ENCODE data around the gene C9orf78. TPM values are rescaled to one million over a fixed set of nuclear protein-coding genes. Genes with fewer than 3 reads are reported as not detected.
A peak's percentile ranks its signal among the peaks of the same experiment; 100 is the strongest.

The C9orf78 gene
- total RNA-seq, 4 donors from 2014 or later = 30.2 to 42.2 (median 36.2) TPM

DNA sequence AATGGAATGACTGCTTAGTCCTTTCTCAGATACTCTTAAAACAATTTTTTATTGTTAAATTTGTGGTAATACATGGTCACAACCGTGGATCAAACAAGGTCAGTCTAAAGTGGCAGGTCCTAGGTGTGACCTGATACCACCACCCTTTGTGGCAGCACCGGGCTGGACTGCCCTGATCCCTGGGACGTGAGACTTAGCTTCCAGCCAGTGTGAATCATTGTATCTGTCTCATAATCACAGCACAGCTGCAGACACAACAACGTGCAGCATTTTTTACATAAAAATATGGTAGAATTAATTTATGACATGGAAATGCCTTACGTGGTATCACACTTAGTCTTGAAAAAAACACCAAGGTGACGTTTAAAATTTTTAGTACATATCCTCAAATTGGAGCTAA lies 24.3 kb downstream of the C9orf78 start:
- peaks cover 0 to 58% (median 0%) of the 10 kb centered on the region in 3 donors for H3K36me3 ChIP-seq
- peak overlapping the region in 1 of 4 donors; percentile 4 for H3K4me3 ChIP-seq
- TF ChIP-seq, protein P1, sequence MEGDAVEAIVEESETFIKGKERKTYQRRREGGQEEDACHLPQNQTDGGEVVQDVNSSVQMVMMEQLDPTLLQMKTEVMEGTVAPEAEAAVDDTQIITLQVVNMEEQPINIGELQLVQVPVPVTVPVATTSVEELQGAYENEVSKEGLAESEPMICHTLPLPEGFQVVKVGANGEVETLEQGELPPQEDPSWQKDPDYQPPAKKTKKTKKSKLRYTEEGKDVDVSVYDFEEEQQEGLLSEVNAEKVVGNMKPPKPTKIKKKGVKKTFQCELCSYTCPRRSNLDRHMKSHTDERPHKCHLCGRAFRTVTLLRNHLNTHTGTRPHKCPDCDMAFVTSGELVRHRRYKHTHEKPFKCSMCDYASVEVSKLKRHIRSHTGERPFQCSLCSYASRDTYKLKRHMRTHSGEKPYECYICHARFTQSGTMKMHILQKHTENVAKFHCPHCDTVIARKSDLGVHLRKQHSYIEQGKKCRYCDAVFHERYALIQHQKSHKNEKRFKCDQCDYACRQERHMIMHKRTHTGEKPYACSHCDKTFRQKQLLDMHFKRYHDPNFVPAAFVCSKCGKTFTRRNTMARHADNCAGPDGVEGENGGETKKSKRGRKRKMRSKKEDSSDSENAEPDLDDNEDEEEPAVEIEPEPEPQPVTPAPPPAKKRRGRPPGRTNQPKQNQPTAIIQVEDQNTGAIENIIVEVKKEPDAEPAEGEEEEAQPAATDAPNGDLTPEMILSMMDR (IDR thresholded peaks at IDR 0.05) = no peak
- TF ChIP-seq POLR2A (IDR thresholded peaks at IDR 0.05) = no peak
- no peaks in the 10 kb centered on the region for H3K27me3 ChIP-seq
- DNase-seq = peak in 1 of 3 donors; percentile 56
- no peaks in the 10 kb centered on the region for H3K9me3 ChIP-seq
- peaks cover 0 to 28% (median 0%) of the 10 kb centered on the region in 4 donors for H3K4me1 ChIP-seq
- H3K27ac ChIP-seq = peak overlapping the region in 2 of 4 donors; percentile 53 to 72

GRCh38 chr9:129810116-129810515 lies 25.0 kb downstream of the C9orf78 start:
- Histone ChIP-seq H3K4me3 (no peak overlapping the region), H3K27ac (peak overlapping the region in 2 of 4 donors; percentile 53 to 72), H3K4me1 (peaks cover 0 to 28% (median 0%) of the 10 kb centered on the region in 4 donors), H3K27me3 (no peaks in the 10 kb centered on the region), H3K36me3 (peaks cover 0 to 51% (median 0%) of the 10 kb centered on the region in 3 donors), H3K9me3 (no peaks in the 10 kb centered on the region)
- no peak for TF ChIP-seq POLR2A (IDR thresholded peaks at IDR 0.05)
- TF ChIP-seq, protein P1 (IDR thresholded peaks at IDR 0.05) = no peak
- no peak for DNase-seq

- Histone ChIP-seq H3K4me1 (peaks cover 0 to 30% (median 0%) of the 10 kb centered on the region in 4 donors), H3K4me3 (no peak overlapping the region), H3K27ac (no peak overlapping the region), H3K36me3 (peaks cover 0 to 45% (median 0%) of the 10 kb centered on the region in 3 donors), H3K27me3 (no peaks in the 10 kb centered on the region), H3K9me3 (no peaks in the 10 kb centered on the region)
- DNase-seq = no peak
- TF ChIP-seq POLR2A (IDR thresholded peaks at IDR 0.05) = no peak
- TF ChIP-seq, protein P1 (IDR thresholded peaks at IDR 0.05) = no peak
Observed at GRCh38 chr9:129809346-129809745, 25.7 kb downstream of the C9orf78 start.

DNA sequence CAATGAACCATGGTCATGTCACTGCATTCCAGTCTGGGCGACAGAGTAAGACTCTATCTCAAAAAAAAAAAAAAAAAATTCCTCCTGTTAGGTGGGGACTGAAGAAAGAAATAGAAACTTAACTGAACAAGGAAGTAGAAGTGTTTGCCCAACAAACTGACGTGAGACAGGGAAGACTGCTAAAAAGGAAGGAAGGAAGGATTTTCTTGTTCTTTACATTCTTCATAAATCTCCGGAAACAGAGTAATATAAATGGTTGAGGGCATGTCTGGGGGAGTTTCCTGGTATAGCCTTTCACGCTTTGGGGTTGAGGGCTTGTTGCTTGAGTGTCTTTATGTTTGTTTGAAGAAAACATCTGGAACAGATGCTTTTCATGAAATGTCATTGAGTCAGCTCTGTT lies 29.0 kb downstream of the C9orf78 start:
- Histone ChIP-seq H3K36me3 (peaks cover 0 to 34% (median 0%) of the 10 kb centered on the region in 3 donors), H3K4me3 (no peak overlapping the region), H3K9me3 (no peaks in the 10 kb centered on the region), H3K27ac (no peak overlapping the region), H3K27me3 (no peaks in the 10 kb centered on the region), H3K4me1 (peaks cover 0 to 24% (median 3%) of the 10 kb centered on the region in 4 donors)
- TF ChIP-seq, protein P1 (IDR thresholded peaks at IDR 0.05) = no peak
- no peak for TF ChIP-seq POLR2A (IDR thresholded peaks at IDR 0.05)
- no peak for DNase-seq

DNA sequence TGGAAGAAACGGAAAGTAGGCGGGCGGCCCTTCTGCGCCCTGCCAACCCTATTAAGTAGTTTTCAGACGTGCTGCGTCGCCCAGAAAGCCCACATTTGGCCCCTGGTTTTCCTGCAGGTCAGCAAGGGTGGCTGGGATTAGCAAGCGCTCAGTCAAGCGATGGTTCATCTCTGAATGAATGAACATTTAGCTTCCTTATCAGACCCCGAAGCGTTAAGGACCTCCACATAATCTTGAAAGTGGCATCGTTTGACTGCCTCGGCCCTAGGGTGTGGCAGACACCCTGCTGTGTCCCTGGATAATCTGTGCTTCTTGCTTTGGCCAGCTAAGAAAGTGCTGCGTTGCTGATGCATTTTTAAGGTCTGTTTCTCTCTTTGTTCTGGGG lies 31.4 kb downstream of the C9orf78 start:
- Histone ChIP-seq H3K4me1 (peaks cover 0 to 9% (median 3%) of the 10 kb centered on the region in 4 donors), H3K36me3 (peaks cover 0 to 16% (median 0%) of the 10 kb centered on the region in 3 donors), H3K27me3 (no peaks in the 10 kb centered on the region), H3K27ac (peak overlapping the region; percentile 82 to 95 (median 90)), H3K4me3 (peak overlapping the region; percentile 85 to 100 (median 94)), H3K9me3 (no peaks in the 10 kb centered on the region)
- no peak for DNase-seq
- no peak for TF ChIP-seq POLR2A (IDR thresholded peaks at IDR 0.05)
- TF ChIP-seq, protein P1 (IDR thresholded peaks at IDR 0.05) = no peak

Measured in Peyer's patch (tissue), 4 donors.